Subcutaneous adipose tissue (tissue), 4 donors: Measurements from ENCODE around the gene SCUBE1. TPM values are rescaled to one million over a fixed set of nuclear protein-coding genes. Genes with fewer than 3 reads are reported as not detected.

Experiments used
- total RNA-seq, 4 donors: library from RNA; depleted of rRNA; stranded (reverse); fragments of >200 nt; gene quantifications; one replicate each; pipeline ENCODE4 v1.1.0, GENCODE V29; 2016
- TF ChIP-seq, protein P1 (sequence below): fragments of 450-650 bp; IDR thresholded peaks from one replicate; pipeline ENCODE4 v1.5.1; 2016; ENCODE audit warnings: low read depth, mild to moderate bottlenecking, control low read depth, antibody characterized with exemption, moderate library complexity

Gene SCUBE1
- total RNA-seq, 4 donors from 2014 or later: 0.66 to 4.6 (median 1.7) TPM

DNA sequence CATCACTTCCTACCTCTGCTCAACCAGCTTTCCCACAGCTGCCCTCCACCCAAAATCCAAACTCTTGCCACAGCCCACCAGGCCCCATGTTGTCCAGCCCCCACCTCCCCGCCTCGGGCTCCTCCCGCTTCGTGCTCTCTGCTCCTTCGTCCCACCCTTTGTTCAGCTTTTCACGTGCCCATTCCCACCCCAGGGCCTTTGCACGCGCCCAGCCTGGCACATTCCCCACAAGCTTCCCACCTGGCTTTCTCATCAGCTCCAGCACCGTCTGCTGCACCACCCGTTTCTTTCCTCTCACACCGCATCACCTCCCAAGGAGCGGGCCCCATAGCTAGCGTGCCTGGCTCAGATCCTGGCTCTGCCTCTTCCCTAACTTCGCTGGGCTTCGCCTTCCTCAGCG lies 54.8 kb downstream of the SCUBE1 start:
- TF ChIP-seq, protein P1, sequence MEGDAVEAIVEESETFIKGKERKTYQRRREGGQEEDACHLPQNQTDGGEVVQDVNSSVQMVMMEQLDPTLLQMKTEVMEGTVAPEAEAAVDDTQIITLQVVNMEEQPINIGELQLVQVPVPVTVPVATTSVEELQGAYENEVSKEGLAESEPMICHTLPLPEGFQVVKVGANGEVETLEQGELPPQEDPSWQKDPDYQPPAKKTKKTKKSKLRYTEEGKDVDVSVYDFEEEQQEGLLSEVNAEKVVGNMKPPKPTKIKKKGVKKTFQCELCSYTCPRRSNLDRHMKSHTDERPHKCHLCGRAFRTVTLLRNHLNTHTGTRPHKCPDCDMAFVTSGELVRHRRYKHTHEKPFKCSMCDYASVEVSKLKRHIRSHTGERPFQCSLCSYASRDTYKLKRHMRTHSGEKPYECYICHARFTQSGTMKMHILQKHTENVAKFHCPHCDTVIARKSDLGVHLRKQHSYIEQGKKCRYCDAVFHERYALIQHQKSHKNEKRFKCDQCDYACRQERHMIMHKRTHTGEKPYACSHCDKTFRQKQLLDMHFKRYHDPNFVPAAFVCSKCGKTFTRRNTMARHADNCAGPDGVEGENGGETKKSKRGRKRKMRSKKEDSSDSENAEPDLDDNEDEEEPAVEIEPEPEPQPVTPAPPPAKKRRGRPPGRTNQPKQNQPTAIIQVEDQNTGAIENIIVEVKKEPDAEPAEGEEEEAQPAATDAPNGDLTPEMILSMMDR: no peak

DNA sequence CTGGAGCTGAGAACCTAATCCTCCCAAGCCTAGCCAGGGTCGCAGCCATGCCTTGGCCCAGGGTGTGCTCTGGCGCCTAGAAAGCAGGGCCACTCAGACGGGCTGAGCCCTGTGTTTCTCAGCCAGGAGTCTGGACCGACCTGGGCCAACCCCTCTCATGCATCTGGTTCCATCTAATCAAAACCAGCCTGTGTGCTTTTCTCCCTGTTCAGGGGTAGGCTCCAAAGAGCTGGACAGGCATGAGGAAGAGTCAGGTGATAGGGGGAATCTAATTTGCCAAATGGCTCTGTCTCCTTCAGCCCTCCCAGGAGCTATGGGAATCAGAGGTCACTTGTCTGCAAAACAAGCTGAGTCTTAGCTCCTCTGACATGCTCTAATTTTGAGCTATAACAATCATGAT lies 55.7 kb downstream of the SCUBE1 start:
- TF ChIP-seq, protein P1: no peak

DNA sequence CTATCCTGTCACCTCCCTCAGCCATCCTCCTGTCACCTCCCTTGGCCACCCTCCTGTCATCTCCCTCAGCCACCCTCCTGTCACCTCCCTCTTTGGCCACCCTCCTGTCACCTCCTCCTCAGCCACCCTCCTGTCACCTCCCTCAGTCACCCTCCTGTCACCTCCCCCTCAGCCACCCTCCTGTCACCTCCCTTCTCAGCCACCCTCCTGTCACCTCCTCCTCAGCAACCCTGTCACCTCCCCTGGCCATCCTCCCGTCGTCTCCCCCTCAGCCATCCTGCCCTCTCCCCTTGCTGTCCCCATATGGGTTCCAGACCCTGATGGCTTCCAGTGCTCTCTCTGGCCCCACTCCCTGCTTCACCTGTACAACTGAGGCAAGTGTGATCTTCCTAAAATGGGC lies 61.8 kb downstream of the SCUBE1 start:
- TF ChIP-seq, protein P1: no peak

DNA sequence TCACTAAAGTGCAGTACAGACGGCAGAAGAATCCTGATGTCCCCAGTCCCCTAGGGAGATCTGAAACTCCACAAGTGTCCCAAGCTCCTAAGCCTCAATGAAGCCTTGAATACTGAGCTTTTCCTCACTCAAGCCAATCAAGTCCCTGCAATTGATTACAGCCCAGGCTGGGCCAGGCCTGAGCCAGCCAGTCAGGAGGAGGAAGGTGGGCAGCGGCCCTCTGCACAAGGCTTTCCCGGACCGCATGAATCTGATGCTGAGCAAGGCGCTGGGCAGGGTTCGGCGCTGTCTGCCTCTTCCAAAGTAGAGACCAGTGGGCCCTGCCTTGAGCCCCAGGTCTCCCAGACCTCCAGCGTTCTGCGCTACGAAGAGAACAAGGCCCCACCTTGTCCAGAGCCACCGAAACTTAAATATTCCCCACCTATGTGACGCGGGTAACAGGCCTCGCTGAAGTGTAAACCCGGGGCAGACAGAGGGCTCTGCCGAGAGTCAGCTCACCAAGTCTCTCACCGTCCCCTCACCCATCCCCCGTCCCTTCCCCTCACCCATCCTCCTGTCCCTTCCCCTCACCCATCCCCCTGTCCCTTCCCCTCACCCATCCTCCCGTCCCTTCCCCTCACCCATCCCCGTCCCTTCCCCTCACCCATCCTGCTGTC lies 63.2 kb downstream of the SCUBE1 start:
- TF ChIP-seq, protein P1: no peak

DNA sequence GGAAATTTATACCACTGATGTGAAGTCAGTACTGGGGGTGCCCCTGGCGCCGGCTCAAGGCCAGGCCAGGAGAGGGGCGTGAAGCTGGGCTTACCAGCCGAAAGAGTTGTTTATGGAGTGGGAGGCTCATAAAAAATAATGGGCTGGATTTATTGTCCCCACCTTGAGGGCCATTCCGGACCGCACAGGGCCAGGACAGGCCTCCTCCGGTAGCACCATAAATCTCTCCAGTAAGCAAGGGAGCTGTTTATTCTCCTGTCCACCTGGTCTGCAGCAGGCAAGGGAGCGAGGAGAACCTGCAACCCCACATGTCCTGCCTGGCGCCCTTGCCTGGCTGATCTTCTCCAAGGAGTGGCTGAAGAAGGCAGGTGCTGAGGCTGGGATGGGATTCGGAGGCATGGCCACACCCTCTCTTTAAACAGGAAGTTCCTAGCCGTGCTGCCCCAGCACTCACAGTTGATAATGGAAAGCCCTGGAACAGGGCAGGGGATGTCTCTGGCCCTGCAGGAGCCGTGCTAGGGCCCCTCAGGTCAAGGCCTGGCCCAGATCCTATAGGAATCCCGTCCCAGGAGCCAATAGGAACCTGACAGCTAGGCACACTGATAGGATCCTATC lies 65.1 kb downstream of the SCUBE1 start:
- TF ChIP-seq, protein P1: no peak

DNA sequence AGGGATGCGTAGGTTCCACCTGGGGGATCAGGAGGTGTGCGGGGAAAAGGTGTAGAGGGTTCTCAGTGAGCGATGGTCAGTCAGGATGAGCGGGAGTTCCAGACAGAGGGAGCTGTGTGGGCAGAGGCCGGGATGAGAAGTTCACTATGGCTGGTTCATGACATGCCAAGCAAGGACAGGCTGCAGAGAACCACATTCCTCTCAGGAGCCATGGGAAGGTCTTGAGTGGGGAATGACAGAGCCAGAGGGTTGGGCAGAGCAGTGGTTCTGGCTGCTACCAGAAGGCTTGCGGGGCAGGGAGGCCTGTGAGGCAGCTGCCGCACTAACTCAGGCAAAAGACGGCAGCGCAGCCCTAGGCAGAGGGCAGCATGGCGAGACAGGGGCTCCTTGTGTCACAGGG lies 66.1 kb downstream of the SCUBE1 start:
- TF ChIP-seq, protein P1: no peak

DNA sequence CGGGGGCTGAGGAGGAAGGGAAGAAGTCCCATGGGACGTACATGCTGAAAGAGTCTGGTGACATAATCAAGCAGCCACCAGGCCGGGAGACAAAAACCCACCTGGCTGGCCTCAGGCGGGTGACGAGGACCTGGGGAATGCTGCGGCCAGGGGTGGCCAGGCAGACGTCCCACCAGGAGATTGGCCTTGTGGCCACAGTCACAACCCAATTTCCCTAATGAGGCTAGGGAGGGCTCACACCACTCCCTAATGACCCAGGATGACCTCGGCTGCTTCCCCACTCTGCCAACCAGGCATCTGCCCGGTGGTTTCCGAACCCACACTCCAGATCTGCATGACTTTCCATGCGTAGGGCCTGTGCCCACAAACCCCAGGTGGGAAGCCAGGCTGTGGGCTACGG lies 66.9 kb downstream of the SCUBE1 start:
- TF ChIP-seq, protein P1: no peak
